ENCODE measurements around the gene CD19.

DNA sequence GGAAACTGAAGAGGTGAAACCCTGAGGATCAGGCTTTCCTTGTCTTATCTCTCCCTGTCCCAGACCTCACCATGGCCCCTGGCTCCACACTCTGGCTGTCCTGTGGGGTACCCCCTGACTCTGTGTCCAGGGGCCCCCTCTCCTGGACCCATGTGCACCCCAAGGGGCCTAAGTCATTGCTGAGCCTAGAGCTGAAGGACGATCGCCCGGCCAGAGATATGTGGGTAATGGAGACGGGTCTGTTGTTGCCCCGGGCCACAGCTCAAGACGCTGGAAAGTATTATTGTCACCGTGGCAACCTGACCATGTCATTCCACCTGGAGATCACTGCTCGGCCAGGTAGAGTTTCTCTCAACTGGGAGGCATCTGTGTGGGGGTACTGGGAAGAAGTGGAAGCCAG, 1.4 kb downstream of the CD19 start:
- TF ChIP-seq, protein P1, sequence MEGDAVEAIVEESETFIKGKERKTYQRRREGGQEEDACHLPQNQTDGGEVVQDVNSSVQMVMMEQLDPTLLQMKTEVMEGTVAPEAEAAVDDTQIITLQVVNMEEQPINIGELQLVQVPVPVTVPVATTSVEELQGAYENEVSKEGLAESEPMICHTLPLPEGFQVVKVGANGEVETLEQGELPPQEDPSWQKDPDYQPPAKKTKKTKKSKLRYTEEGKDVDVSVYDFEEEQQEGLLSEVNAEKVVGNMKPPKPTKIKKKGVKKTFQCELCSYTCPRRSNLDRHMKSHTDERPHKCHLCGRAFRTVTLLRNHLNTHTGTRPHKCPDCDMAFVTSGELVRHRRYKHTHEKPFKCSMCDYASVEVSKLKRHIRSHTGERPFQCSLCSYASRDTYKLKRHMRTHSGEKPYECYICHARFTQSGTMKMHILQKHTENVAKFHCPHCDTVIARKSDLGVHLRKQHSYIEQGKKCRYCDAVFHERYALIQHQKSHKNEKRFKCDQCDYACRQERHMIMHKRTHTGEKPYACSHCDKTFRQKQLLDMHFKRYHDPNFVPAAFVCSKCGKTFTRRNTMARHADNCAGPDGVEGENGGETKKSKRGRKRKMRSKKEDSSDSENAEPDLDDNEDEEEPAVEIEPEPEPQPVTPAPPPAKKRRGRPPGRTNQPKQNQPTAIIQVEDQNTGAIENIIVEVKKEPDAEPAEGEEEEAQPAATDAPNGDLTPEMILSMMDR (IDR thresholded peaks at IDR 0.05): no peak
- TF ChIP-seq SIN3A (IDR thresholded peaks at IDR 0.05; ENCODE audit: borderline replicate concordance, insufficient read depth, low read depth, low read length) (no peak), POLR2AphosphoS5 (IDR thresholded peaks at IDR 0.05; ENCODE audit: low read depth, low read length) (no peak), REST (IDR thresholded peaks at IDR 0.05; ENCODE audit: insufficient read depth in 1 of 2, low read depth in 2 of 2, low read length in 1 of 2) (no peak), TCF7L2 (IDR thresholded peaks at IDR 0.05; ENCODE audit: low read depth, low read length) (no peak)
